HCT116 (cell line): ENCODE data around the gene POLR1D. TPM values are rescaled to one million over a fixed set of nuclear protein-coding genes. Genes with fewer than 3 reads are reported as not detected.
A peak's percentile ranks its signal among the peaks of the same experiment; 100 is the strongest.

Experiments
- ATAC-seq: fragments of 200-7000 bp; cut with Tn5 transposase; 2 replicates; pipeline ENCODE4 v1.9.1; 2020; ENCODE audit warnings: mild to moderate bottlenecking, moderate library complexity
- Bru-seq: library from RNA; stranded (reverse); fragments of 400-500 nt; gene quantifications from one replicate; lab custom pipeline; 2021; lab: Mats Ljungman, UMichigan
- BruChase-seq, 2 experiments: library from RNA; stranded (reverse); fragments of 400-500 nt; gene quantifications; one replicate each; lab custom pipeline; 2021; lab: Mats Ljungman, UMichigan
- BruUV-seq: library from RNA; stranded (reverse); fragments of 400-500 nt; replicated peaks from 2 replicates; lab custom pipeline; 2021; lab: Mats Ljungman, UMichigan
- CTCF ChIA-PET: fragments of 300-600 bp; sonication (Branson Sonifier 250); formaldehyde crosslinking; loops from one replicate; lab custom pipeline; 2021; ENCODE audit warnings: antibody characterized with exemption; lab: Charles Lee
- POLR2A ChIA-PET: fragments of 300-600, 350-600 bp; sonication (Branson Sonifier 250); formaldehyde crosslinking; loops from one replicate; lab custom pipeline; 2021; ENCODE audit warnings: antibody characterized with exemption; lab: Charles Lee
- RAD21 ChIA-PET, 2 experiments: fragments of 300-600 bp; sonication (Branson Sonifier 250); formaldehyde crosslinking; loops; one replicate each; lab custom pipeline; 2023; ENCODE audit warnings: low total read pairs in 2 of 2; ENCODE audit not compliant: uncharacterized antibody in 2 of 2, unreplicated experiment in 2 of 2, low non-redundant PET in 1 of 2; lab: Charles Lee
- DNase-seq: peaks from one replicate; pipeline ENCODE4 v3.0.0-alpha.2; 2010; ENCODE audit warnings: low read depth, low spot score
- H2AFZ ChIP-seq: fragments of 200-600 bp; shearing (Covaris generic), sonication (generic); 2 replicates; pipeline ENCODE4 v1.6.1; 2017; ENCODE audit warnings: low read depth, mixed run types, mixed read lengths, antibody characterized with exemption, low read length; ENCODE audit not compliant: poor library complexity, severe bottlenecking
- H3K27ac ChIP-seq: 2 replicates; pipeline ENCODE4 v1.5.1; 2012; ENCODE audit warnings: low read depth, low read length
- H3K27me3 ChIP-seq: fragments of 200-600 bp; sonication (generic); 2 replicates; pipeline ENCODE4 v1.6.1; 2016; ENCODE audit warnings: mixed run types, low read length, mixed read lengths; ENCODE audit not compliant: insufficient read depth
- H3K36me3 ChIP-seq, 2 experiments: fragments of 200-500 bp in 1 of 2; fragments of 200-600 bp in 1 of 2; sonication (Bioruptor generic) in 1 of 2; sonication (generic) in 1 of 2; 2 replicates each; pipeline versions ENCODE4 v1.5.1 to v1.6.1; 2014 to 2016; ENCODE audit warnings: low read length in 2 of 2, inconsistent platforms in 1 of 2, mixed read lengths in 1 of 2, mixed run types in 1 of 2; ENCODE audit not compliant: insufficient read depth in 2 of 2, control insufficient read depth in 1 of 2
- H3K4me1 ChIP-seq, 2 experiments: fragments of 200-600 bp in 1 of 2; sonication (generic) in 1 of 2; 2 replicates each; pipeline versions ENCODE4 v1.5.1 to v1.6.1; 2012 to 2017; ENCODE audit warnings: low read length in 2 of 2, inconsistent platforms in 1 of 2, mild to moderate bottlenecking in 1 of 2, mixed read lengths in 1 of 2, mixed run types in 1 of 2, moderate library complexity in 1 of 2; ENCODE audit not compliant: insufficient read depth in 2 of 2, control insufficient read depth in 1 of 2
- H3K4me2 ChIP-seq: fragments of 200-600 bp; sonication (generic); 2 replicates; pipeline ENCODE4 v1.6.1; 2017; ENCODE audit warnings: mixed run types, low read length, mixed read lengths
- H3K4me3 ChIP-seq, 2 experiments: fragments of 200-600 bp in 1 of 2; sonication (generic) in 1 of 2; replicated peaks in 1 of 2; 2 replicates each; pipeline ENCODE4 v1.5.1; 2011 to 2016; ENCODE audit warnings: low read length in 2 of 2, control low read depth in 1 of 2, low read depth in 1 of 2, mild to moderate bottlenecking in 1 of 2, mixed read lengths in 1 of 2, mixed run types in 1 of 2
- H3K79me2 ChIP-seq: fragments of 200-600 bp; sonication (generic); 2 replicates; pipeline ENCODE4 v1.6.1; 2017; ENCODE audit warnings: mild to moderate bottlenecking, mixed run types, low read length, moderate library complexity, mixed read lengths; ENCODE audit not compliant: insufficient read depth
- H3K9ac ChIP-seq: fragments of 200-600 bp; sonication (generic); 2 replicates; pipeline ENCODE4 v1.6.1; 2016; ENCODE audit warnings: low read length, mixed read lengths
- H3K9me2 ChIP-seq: fragments of 200-600 bp; sonication (generic), shearing (Covaris generic); 2 replicates; pipeline ENCODE4 v1.6.1; 2017; ENCODE audit warnings: mixed run types, mild to moderate bottlenecking, moderate library complexity; ENCODE audit not compliant: insufficient read depth
- H3K9me3 ChIP-seq, 2 experiments: fragments of 200-500 bp in 1 of 2; fragments of 200-600 bp in 1 of 2; sonication (Bioruptor generic) in 1 of 2; sonication (generic) in 1 of 2; 2 replicates each; pipeline ENCODE4 v1.6.1; 2014 to 2017; ENCODE audit warnings: low read length in 2 of 2, mixed read lengths in 2 of 2, inconsistent platforms in 1 of 2, low read depth in 1 of 2, mild to moderate bottlenecking in 1 of 2, mixed run types in 1 of 2, moderate library complexity in 1 of 2; ENCODE audit not compliant: control insufficient read depth in 1 of 2, insufficient read depth in 1 of 2
- H4K20me1 ChIP-seq: fragments of 200-600 bp; sonication (generic), shearing (Covaris generic); 2 replicates; pipeline ENCODE4 v1.6.1; 2017; ENCODE audit warnings: mixed run types, mild to moderate bottlenecking, moderate library complexity; ENCODE audit not compliant: insufficient read depth
- EZH2 ChIP-seq: fragments of 200-600 bp; sonication (generic); IDR thresholded peaks from 2 replicates; pipeline ENCODE4 v1.6.1; 2017; ENCODE audit warnings: antibody characterized with exemption, mixed run types
- FOSL1 ChIP-seq: IDR thresholded peaks from 2 replicates; pipeline ENCODE4 v1.6.1; 2012; ENCODE audit warnings: low read depth
- JUND ChIP-seq: IDR thresholded peaks from 2 replicates; pipeline ENCODE4 v1.6.1; 2012
- POLR2A ChIP-seq: IDR thresholded peaks from 2 replicates; pipeline ENCODE4 v1.7.0; 2011; ENCODE audit warnings: borderline replicate concordance; ENCODE audit not compliant: insufficient read depth, insufficient read length; ENCODE audit errors: extremely low read depth
- POLR2AphosphoS5 ChIP-seq: IDR thresholded peaks from 2 replicates; pipeline ENCODE4 v1.6.1; 2011; ENCODE audit warnings: mild to moderate bottlenecking, low read depth, low read length, moderate library complexity
- TCF7L2 ChIP-seq: IDR thresholded peaks from 2 replicates; pipeline ENCODE4 v1.7.0; 2011; ENCODE audit warnings: borderline replicate concordance, inconsistent platforms; ENCODE audit not compliant: insufficient read depth, insufficient read length; ENCODE audit errors: extremely low read depth
- YY1 ChIP-seq: IDR thresholded peaks from 2 replicates; pipeline ENCODE4 v1.6.1; 2011; ENCODE audit warnings: low read length, low read depth, moderate library complexity, mild to moderate bottlenecking; ENCODE audit not compliant: insufficient replicate concordance; ENCODE audit errors: extremely low read depth
- ZFX ChIP-seq: fragments of 450-650 bp; IDR thresholded peaks from 2 replicates; pipeline ENCODE4 v1.6.1; 2017
- intact Hi-C: fragments of 100-400 bp; cut with micrococcal nuclease; formaldehyde crosslinking; loops from 2 replicates; pipeline ENCODE4 v1.10.0; 2022
- long read RNA-seq: library from polyadenylated mRNA; unstranded; transcript quantifications from one replicate; pipeline ENCODE4 v2.0.0, GENCODE V29; 2021; ENCODE audit not compliant: unreplicated experiment
- polyA plus RNA-seq: library from polyadenylated mRNA; unstranded; fragments of >200 nt; gene quantifications from 2 replicates; pipeline ENCODE4 v1.2.1, GENCODE V29; 2012; ENCODE audit warnings: missing spikeins
- total RNA-seq: library from RNA; stranded (reverse); gene quantifications from one replicate; pipeline ENCODE4 v1.2.1, GENCODE V29; 2021; ENCODE audit not compliant: unreplicated experiment
- TF ChIP-seq, protein P1 (sequence below): IDR thresholded peaks from 2 replicates; pipeline ENCODE4 v1.6.1; 2012; ENCODE audit warnings: low read depth
- TF ChIP-seq, protein P2 (sequence below): IDR thresholded peaks from 2 replicates; pipeline ENCODE4 v1.6.1; 2012

Gene POLR1D, protein sequence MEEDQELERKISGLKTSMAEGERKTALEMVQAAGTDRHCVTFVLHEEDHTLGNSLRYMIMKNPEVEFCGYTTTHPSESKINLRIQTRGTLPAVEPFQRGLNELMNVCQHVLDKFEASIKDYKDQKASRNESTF
- total RNA-seq = 184 TPM
- polyA plus RNA-seq = 131 and 182 TPM in 2 replicates
- Bru-seq, nascent RNA = percentile 70 among the genes with signal in this experiment
- BruChase-seq, experiment 1, labeled RNA remaining after a 6-hour chase = percentile 68 among the genes with signal in this experiment
- percentile 62 among the genes with signal in this experiment for BruChase-seq, experiment 2, labeled RNA remaining after a 2-hour chase
- long read RNA-seq, transcript POLR1D-201 (2 exons, 1,166 nt) = major isoform, 34 of 84 reads
- long read RNA-seq, transcript POLR1D-203 (3 exons, 2,036 nt) = minor isoform, 29 of 84 reads
- long read RNA-seq, partial matches to known transcripts = 0 of 84 reads
- long read RNA-seq, other reads (novel, unspliced or antisense) = 17 of 84 reads

DNA sequence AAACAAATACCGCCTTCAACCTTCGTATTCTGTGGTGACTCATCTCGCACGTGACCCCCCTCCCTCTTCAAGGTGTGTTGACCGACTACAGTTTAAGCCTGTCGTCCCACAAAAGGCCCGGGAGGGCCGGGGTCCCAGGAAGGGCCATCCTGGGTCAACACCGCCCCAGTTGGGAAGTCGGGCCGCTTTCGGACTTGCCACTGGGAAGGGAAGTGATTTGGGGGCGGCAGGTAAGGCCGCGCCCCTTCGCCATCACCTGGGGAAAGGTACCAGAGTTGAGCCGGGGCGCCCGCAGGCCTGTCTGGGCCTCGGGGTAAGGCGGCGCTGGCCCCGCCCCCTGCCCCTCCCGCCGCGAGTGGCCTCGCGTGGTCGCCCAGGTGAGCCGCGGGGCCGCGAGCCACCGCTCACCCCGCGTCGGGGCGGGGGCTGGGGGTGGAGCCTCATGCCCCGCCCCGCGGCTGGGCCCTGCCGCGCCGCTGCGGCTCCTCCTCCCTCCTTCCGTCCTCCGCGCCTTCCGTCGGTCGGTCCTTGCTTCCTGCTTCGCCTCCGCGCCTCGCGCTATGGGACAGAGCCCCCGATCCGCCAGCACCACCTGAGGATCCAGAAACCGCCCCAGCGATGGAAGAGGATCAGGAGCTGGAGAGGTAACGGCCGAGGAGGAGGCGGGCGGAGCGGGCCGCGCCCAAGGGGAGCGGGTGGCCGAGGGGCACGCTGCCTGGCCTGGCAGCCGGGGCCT lies at the start of gene POLR1D:
Gene POLR1D, plus strand, starts transcription at position 527 of the 736 bp plus-strand sequence. Its CDS starts 92 bp downstream, at position 619.
- no TSS peak for BruUV-seq
- ChIA-PET CTCF (interaction anchor here (0.9 to 1.7 kb wide), 5 partner anchors 88 to 332 kb away, joined by 3 to 7 read pairs (median 3); no protein-coding TSS in a partner anchor), RAD21 (no interaction called here), POLR2A (interaction anchor here (1.4 to 1.9 kb wide), 3 partner anchors 13 to 89 kb away, joined by 3 to 11 read pairs (median 6); no protein-coding TSS in a partner anchor)
- peak within 1 kb of the TSS; percentile 97 for H3K9ac ChIP-seq
- peak within 1 kb of the TSS; percentile 91 for H3K4me2 ChIP-seq
- intact Hi-C loops = loop anchor here (5.0 to 10.0 kb wide), 2 partner anchors 169 to 227 kb away; partner anchors contain the start of gene MTIF3
- peaks cover 12 to 23% of the 10 kb centered on the region in 2 experiments for H3K4me1 ChIP-seq
- H3K27me3 ChIP-seq = no peaks in the 10 kb centered on the region
- no peak within 1 kb of the TSS for H2AFZ ChIP-seq
- peak within 1 kb of the TSS; percentile 99 for H3K27ac ChIP-seq
- peak; percentile 61 for TF ChIP-seq POLR2A
- TF ChIP-seq, protein P1, sequence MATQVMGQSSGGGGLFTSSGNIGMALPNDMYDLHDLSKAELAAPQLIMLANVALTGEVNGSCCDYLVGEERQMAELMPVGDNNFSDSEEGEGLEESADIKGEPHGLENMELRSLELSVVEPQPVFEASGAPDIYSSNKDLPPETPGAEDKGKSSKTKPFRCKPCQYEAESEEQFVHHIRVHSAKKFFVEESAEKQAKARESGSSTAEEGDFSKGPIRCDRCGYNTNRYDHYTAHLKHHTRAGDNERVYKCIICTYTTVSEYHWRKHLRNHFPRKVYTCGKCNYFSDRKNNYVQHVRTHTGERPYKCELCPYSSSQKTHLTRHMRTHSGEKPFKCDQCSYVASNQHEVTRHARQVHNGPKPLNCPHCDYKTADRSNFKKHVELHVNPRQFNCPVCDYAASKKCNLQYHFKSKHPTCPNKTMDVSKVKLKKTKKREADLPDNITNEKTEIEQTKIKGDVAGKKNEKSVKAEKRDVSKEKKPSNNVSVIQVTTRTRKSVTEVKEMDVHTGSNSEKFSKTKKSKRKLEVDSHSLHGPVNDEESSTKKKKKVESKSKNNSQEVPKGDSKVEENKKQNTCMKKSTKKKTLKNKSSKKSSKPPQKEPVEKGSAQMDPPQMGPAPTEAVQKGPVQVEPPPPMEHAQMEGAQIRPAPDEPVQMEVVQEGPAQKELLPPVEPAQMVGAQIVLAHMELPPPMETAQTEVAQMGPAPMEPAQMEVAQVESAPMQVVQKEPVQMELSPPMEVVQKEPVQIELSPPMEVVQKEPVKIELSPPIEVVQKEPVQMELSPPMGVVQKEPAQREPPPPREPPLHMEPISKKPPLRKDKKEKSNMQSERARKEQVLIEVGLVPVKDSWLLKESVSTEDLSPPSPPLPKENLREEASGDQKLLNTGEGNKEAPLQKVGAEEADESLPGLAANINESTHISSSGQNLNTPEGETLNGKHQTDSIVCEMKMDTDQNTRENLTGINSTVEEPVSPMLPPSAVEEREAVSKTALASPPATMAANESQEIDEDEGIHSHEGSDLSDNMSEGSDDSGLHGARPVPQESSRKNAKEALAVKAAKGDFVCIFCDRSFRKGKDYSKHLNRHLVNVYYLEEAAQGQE = no peak
- no peak for TF ChIP-seq JUND
- TF ChIP-seq YY1 = no peak
- TF ChIP-seq EZH2 = no peak
- TF ChIP-seq TCF7L2 = peak; percentile 33
- TF ChIP-seq FOSL1 = no peak
- peak; percentile 88 for TF ChIP-seq POLR2AphosphoS5
- TF ChIP-seq ZFX = peak; percentile 87
- TF ChIP-seq, protein P2, sequence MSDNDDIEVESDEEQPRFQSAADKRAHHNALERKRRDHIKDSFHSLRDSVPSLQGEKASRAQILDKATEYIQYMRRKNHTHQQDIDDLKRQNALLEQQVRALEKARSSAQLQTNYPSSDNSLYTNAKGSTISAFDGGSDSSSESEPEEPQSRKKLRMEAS = no peak
- peaks cover 10% of the 10 kb centered on the region; the same call in 1 of the 2 replicates for H4K20me1 ChIP-seq
- peaks cover 6 to 17% of the 10 kb centered on the region in 2 experiments; a peak in 3 of 4 replicates for H3K36me3 ChIP-seq
- no peaks in the 10 kb centered on the region for H3K9me2 ChIP-seq
- ATAC-seq (peak; percentile 67), DNase-seq (peak; percentile 77)
- peak within 1 kb of the TSS; percentile 95 to 96 for H3K4me3 ChIP-seq
- H3K79me2 ChIP-seq = peaks cover 84% of the 10 kb centered on the region
- H3K9me3 ChIP-seq = no peaks in the 10 kb centered on the region
